ENCODE data around the gene NPDC1.

DNA sequence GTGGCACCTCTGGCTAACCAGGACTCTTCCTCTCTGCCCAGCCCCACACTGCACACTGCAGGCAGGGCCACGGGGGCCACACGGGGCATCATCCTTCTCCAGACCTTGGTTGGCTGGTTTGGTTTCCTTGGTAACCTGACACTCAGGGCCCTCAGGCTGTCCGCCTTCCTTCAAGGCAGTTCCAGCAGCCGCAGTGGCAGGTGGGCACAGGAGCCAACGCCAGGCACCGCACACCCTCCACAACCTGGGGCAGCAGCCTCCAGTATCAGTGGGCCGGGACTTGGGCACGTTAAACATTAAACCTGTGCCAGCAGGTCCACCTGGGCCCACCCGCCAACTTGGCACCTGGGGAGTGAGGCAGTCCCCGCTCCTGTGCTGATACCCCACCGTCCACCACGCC is 1.9 kb downstream of the NPDC1 start:
- TF ChIP-seq, protein P1, sequence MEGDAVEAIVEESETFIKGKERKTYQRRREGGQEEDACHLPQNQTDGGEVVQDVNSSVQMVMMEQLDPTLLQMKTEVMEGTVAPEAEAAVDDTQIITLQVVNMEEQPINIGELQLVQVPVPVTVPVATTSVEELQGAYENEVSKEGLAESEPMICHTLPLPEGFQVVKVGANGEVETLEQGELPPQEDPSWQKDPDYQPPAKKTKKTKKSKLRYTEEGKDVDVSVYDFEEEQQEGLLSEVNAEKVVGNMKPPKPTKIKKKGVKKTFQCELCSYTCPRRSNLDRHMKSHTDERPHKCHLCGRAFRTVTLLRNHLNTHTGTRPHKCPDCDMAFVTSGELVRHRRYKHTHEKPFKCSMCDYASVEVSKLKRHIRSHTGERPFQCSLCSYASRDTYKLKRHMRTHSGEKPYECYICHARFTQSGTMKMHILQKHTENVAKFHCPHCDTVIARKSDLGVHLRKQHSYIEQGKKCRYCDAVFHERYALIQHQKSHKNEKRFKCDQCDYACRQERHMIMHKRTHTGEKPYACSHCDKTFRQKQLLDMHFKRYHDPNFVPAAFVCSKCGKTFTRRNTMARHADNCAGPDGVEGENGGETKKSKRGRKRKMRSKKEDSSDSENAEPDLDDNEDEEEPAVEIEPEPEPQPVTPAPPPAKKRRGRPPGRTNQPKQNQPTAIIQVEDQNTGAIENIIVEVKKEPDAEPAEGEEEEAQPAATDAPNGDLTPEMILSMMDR (IDR thresholded peaks at IDR 0.05) = no peak
- TF ChIP-seq POLR2A (IDR thresholded peaks at IDR 0.05) = no peak
